OCI-M2 (cell line): ENCODE data around the gene RPS15.

Experiments used
- DNase-seq: peaks from one replicate; lab custom pipeline; 2025; ENCODE audit not compliant: unreplicated experiment; lab: John Stamatoyannopoulos, UW

RPS15 gene

DNA sequence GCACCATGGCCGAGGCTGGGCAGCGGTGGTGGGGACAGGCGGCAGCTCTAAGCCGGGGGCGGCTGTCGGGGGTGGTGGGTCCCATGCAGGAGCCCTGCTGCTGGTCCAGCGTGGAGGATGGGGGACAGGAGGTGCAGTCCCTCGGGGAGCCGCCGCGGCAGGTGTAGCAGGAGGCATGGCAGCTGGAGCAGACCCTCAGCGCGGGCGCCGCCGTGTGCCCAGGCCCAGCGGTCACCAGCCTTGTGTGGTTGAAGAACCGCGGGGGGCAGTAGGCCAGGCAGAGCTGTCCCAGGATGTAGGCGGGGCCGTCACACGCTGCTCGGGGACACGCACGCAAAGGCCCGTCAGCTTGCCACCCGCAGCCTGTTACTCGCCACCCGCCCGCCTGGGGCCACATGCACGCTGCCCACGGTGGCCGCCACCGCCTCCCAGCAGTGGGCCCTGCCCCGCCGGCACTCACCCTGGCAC lies 43.7 kb downstream of the RPS15 start:
- DNase-seq: no peak

DNA sequence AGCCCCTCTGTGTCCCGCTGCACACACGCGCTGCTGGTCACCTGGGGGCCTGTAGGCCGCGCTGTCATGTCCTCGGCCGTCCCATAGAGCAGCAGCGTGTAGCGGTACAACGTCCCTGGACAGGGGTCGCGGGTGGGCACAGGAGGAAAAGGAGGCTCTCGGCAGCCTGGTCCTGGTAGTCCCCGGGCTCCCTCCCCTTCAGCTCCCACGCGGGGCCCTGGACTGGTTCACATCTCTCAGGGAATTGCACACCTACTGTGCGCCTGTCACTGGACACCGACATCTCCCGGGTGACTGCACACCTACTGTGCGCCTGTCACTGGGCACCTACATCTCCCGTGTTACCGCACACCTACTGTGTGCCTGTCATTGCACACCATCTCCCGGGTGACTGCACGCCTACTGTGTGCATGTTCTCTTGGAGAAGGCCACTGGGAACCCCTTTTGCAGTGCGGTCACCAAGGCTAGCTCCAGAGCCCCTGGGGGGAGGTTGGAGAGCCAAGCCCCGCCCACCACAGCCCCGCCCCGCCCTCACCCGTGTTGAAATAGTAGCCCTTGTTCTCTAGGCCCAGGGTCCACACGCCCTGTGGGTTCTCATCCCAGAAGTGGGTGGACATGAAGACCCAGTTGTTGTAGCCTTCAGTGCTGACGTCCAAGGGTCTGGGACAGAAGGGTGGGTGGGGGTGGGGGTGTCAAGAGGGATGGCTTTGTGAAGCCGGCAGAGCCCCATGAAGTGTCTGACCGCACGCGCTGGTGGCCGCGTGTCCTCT lies 44.4 kb downstream of the RPS15 start:
- no peak for DNase-seq

DNA sequence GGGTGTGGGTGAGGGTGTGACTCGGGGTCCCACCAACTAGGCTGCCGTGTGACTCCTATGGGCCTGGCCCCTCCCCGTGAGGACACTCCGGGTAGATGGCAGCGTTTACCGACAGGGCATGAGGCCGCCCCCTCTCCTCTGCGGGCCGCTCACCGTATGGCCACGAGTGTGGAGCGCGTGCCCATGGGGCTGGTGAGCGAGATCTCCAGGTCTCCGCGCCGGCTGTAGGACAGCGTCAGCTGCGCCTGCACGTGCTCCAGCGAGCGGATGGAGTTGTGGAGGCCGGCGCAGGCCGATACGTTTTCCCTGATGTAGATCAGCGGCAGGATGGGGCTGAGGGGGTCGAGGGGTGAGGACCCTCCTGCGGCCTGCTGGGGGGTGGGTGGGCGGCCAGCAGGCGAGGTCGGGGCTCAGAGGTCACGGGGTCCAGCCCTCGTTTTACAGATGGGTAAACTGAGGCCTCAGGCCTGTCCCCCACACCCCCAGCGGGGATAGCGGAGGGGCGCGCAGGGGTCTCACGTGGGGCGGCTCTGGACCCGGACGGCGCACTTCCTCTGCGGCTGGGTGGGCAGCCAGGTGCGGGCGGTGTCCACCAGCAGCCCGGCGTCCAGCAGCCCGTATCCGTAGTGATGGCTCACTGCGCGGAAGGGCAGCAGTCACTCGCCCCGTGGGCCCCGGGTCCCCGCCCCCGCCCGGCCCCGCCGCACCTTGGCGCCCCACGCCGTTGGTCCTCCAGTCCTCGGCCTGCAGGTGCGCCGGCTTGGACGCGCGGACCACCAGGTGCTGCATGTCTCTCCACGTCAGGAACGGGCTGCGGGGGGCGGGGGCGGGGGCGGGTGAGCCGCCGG lies 45.2 kb downstream of the RPS15 start:
- DNase-seq: no peak

DNA sequence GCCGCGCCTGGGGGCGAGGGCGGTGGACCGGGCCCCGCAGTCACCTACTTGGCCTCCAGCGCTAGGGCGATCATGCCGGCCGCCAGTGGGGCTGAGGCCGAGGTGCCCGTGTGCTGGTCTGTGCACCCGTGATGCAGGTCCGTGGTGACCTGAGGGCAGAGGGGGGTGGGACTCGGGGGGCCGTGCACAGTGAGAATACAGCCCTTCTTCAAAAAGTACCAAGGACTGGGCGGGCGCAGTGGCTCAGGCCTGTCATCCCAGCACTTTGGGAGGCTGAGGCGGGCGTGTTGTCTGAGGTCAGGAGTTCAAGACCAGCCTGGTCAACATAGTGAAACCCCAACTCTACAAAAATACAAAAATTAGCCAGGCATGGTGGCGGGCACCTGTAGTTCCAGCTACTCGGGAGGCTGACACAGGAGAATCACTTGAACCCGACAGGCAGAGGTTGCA lies 45.8 kb downstream of the RPS15 start:
- no peak for DNase-seq

DNA sequence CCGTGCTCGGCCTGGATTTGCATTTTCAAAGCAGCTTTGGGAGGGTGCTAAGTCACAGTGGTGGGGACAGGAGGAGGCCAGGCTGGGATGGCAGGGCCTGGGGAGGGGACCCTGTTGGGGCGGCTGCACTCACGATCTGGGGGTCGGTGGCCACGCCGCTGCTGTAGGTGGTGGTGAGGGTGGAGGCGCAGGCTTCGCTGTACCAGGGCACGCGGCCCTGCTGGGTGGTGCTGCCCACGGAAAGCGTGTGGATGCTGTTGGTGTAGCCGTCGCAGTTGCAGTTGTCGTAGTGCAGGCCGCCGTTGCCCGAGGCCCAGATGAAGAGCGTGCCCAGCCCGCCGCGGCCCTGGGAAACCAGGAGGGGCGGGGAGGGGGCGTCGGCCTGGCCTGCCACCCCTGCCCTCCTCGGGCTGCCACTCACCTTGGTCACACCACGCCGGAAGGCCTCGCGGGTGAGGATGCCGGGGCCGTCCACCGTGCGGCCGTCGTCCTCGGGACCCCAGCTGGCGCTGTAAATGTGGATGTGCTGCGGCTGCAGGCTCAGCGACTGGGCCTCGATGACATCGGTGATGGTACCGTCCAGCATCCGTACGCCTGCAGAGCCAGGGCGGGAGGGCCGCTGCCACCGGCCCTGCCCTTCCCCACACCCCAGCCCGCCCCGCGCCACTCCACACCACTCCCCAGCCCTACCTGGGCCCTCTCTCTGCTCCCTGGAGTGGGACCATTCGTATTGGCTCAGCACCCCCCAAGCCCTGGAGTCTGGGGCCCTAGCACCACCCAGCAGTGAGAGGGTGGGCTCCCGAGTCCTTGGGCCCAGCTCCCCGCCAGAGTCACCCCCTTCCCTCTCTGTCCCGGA lies 48.8 kb downstream of the RPS15 start:
- no peak for DNase-seq

DNA sequence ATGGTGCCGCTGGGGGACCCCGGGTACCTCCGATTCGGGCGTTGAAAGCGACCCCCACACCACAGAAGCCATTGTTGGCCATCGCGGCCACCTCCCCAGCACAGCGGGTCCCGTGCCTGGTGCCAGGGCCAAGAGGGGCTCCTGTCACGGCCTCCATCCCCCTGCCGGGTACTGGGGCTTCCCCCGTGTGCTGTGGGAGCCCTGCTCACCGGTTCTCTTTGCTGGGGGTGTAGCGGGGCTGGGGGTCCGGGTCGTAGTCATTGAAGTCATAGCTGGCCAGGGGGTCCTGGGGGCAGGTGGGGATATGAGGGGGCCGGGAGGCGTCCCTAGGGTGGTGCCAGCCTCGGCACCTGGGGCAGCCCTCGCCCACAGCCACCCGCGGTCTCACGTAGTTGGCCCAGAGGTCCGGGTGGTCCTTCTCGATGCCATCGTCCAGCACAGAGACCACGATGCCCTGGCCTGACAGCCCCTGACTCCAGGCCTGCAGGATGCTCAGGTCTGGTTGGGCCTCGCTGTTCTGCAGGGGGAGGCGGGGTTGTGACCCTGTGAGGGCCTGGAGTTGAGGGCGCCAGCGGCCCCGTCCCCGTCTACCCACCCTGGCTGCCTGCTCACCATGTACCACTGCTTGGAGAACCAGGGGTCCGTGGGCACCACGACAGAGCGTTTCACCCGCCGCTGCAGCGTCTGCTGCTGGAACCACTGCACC lies 49.5 kb downstream of the RPS15 start:
- DNase-seq: no peak

DNA sequence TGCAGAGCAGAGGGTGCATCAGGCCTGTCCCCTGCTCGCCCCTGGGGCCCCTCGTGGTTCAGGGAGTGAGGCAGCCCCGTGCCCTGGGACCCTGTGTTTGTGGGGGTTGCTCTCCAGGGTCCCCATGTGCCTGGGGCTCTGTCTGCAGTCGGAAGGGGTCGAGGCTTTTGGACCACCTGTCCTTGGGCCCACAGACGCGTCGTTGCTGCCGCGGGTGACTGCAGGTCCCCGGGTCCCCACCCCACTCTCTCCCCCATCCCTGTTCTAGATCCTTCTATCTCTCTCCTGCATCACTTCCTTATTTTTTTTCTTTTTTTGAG lies 50.0 kb downstream of the RPS15 start:
- no peak for DNase-seq

DNA sequence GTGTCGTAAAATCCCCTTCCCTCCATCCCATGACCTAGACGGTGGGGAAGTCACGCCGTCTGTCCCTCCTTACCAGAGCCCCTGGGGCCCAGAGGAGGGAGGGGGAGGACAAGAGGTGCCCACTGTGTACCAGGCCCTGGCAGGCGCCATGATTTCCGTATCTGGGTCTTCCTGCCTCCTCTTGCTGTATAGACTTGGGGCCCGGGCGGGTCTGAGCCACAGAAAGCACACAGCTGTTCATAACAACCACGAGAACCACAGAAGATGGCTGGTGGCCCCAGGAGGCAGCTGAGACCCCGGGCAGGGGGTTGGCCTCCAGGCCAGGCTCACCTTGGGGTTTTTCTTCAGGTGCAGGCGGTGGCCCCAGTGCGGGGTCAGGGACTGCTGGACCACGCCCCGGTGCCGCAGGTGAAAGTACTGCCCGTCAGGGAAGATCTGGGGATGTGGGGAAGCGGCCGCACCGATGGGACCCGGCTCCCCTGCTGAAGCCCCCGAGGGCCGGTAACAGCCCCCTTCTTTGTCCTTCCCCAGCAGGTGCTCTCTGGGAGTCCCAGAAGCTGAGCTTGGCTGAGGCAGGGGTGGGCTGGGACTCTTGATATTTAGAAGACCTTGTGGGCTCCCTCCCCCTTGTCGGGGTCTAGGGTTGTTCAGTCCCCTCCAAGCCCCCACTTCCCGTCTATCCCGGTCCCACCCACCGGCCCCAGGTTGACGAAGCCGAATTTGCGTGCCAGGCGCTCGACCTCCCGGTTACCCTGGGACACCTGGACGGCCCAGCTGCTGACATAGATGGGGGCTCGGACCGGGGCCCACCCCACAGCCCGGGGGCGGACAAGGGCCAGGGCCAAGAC lies 51.5 kb downstream of the RPS15 start:
- DNase-seq: no peak
